Fibroblast of the aortic adventitia (primary cell): ENCODE measurements around the gene PRDM10. TPM values are rescaled to one million over a fixed set of nuclear protein-coding genes. Genes with fewer than 3 reads are reported as not detected.

ENCODE experiments used
- DNase-seq: peaks from one replicate; pipeline ENCODE4 v3.0.0-alpha.2; 2010; ENCODE audit warnings: low read depth
- H3K4me3 ChIP-seq: 2 replicates; pipeline ENCODE4 v1.5.1; 2011; ENCODE audit warnings: low read depth, mild to moderate bottlenecking, control low read depth, low read length, moderate library complexity
- total RNA-seq: library from RNA; depleted of rRNA; stranded (reverse); fragments of >200 nt; gene quantifications from 2 replicates; pipeline ENCODE4 v1.2.3, GENCODE V29; 2012; ENCODE audit warnings: low replicate concordance
- TF ChIP-seq, protein P1 (sequence below): IDR thresholded peaks from 2 replicates; pipeline ENCODE4 v1.5.1; 2011; ENCODE audit warnings: mild to moderate bottlenecking, low read length, control low read depth, inconsistent platforms; ENCODE audit not compliant: insufficient read depth

PRDM10 gene
- total RNA-seq, 1 donor = 8.0 TPM

DNA sequence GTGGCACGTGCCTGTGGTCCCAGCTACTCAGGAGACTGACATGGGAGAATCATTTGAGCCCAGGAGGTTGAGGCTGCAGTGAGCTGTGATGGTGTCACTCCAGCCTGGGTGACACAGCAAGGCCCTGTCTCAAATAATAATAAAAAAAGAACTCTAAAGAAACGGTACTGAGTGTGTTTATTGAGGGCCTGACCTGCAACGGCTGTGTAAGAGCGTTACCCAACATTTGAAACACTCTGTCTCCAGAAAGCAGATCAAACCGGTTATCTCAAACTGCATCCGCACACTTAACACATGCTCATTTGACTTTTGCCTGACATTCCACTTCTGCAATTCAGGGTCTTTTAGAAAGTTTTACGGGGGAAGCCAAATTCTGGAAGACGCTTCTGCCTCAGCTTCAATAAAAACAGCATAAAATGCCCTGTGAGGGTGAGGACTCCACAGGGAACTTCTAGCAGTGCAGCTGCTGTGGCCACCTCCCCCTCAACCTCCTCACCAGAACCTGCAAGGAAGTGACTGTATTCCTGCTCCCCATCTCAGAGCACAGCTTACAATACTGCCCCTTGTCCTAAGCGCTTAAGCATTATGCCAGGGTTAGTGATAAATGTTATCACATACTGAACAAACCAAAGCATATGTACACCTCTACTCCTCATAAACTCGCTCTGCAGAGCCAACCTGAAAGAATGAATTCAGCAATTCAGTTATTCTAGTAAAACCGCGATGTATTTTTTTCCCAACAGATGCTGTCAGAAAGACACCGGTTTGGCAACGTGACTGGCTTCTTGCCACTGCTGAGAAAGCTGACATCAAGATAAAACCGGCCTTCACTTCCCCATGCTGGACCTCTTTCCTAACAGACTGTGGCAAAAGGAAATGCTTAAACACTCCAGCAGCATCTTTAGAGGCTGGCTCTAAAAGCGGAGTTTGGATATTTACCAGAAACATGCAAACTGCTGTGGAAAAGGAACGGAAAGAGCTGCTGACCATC, 52.2 kb downstream of the PRDM10 start:
- peak; percentile 75 for DNase-seq
- TF ChIP-seq, protein P1, sequence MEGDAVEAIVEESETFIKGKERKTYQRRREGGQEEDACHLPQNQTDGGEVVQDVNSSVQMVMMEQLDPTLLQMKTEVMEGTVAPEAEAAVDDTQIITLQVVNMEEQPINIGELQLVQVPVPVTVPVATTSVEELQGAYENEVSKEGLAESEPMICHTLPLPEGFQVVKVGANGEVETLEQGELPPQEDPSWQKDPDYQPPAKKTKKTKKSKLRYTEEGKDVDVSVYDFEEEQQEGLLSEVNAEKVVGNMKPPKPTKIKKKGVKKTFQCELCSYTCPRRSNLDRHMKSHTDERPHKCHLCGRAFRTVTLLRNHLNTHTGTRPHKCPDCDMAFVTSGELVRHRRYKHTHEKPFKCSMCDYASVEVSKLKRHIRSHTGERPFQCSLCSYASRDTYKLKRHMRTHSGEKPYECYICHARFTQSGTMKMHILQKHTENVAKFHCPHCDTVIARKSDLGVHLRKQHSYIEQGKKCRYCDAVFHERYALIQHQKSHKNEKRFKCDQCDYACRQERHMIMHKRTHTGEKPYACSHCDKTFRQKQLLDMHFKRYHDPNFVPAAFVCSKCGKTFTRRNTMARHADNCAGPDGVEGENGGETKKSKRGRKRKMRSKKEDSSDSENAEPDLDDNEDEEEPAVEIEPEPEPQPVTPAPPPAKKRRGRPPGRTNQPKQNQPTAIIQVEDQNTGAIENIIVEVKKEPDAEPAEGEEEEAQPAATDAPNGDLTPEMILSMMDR = no peak
- H3K4me3 ChIP-seq = no peak overlapping the region

DNA sequence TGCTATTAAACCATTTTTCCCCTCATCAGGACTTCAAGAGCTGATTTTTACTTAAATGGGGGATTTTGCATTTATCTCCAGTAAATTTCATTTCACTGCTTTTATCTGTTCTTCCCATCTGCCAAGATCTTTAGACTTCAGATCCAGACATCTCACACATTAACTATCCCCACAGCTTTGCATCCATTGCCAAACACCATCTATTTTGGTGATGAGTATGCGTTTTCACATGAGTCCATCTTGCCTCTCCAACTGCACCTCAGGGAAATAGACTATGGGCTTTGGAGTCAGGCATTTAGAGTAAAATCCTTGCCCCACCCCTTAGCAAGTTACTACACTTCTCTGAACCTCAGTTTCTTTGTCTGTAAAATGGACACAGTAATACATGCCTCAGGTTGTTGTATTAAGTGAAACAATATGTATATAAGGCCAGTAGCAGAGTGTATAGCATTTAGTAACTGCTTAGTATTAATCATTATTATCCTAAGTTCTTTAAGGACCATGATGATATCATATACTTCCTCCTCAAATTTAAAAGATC, 53.6 kb downstream of the PRDM10 start:
- DNase-seq = no peak

DNA sequence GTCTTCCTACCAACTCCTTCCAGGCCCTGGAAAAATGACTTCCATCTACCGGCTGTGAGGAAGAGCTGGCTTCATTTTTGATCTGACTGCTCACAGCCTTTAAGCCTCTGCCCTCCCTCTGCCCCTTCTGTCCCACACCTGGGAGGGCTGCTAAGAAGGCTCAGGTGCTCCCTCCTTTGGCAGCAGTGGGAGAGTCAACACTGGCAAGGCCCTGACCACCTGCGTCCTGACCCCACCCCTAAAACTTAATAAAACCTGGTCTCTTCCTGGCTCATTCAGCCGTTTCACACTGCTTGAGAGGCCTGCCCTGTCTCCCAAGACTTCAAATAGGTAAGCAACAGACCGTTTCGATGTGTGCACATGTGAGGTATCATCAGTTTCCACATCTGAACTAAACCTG, 55.2 kb downstream of the PRDM10 start:
- TF ChIP-seq, protein P1 = no peak
- no peak overlapping the region for H3K4me3 ChIP-seq
- no peak for DNase-seq

More for the DNA sequence above, 53.6 kb downstream of the PRDM10 start:
- no peak overlapping the region for H3K4me3 ChIP-seq
- TF ChIP-seq, protein P1 = no peak

DNA sequence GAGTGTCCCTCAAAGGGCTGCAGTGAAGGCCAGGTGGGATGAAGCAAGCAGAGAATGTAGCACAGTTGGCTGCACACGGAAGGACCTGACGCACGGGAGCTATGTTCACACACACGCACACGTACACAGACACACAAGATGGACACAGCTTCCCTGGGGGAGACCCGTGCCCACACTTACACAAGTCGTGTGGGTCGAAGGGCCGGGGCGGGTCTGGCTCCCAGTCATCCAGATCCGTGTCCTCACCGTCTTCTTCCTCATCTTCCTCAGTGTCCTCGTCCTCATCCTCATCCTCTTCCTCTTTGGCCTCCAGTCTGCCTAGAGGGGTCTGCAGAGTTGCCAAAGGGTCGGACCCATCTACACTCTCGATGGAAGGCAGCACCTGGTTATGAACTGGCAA, 55.7 kb downstream of the PRDM10 start:
- TF ChIP-seq, protein P1 = no peak

DNA sequence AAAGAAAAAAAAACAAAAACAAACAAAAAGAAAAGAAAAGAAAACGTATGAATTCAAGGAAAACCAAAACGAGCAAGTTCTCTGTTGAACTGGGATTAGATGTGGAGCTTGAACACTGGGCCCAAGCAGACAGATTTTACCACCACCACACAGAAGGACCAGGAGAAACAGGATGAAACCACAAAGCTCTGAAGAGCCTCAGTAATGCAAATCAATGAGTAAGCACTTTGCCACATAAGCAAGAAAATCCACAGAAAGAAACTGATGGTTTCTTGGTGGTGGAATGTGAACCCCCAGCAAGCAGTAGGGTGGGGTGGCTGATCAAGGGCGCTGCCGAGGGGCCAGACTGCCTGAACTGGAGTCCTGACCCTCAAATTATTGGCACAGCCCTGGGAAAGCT, 56.4 kb downstream of the PRDM10 start:
- H3K4me3 ChIP-seq = no peak overlapping the region
- DNase-seq = no peak
- TF ChIP-seq, protein P1 = no peak

More for the DNA sequence above, 55.7 kb downstream of the PRDM10 start:
- H3K4me3 ChIP-seq = no peak overlapping the region
- DNase-seq = no peak

DNA sequence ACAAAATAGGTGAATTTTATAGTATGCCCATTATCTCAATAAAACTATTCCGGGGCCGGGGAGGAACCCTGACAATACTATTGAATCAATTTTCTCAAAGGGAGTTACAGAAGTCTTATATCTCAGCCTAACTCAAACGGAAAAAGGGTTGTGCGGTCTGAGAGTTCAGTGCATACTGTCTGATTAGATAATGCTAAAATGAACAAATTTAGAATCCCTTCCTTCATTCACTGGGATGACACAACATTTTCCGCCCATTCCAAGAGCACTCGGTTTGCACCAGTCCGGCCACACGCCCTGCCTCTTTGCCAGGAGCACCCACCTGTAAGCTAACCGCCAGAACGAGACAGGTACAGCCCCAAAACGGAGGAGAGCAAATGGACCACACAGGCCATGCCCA, 57.3 kb downstream of the PRDM10 start:
- no peak overlapping the region for H3K4me3 ChIP-seq
- TF ChIP-seq, protein P1 = no peak
- no peak for DNase-seq
